ENCODE results near the gene DFFA. TPM values are rescaled to one million over a fixed set of nuclear protein-coding genes. Genes with fewer than 3 reads are reported as not detected.

Gene DFFA
- total RNA-seq, 3 donors from 2014 or later (not counting 1 experiment from before 2014, with no cell fraction given): 17.5 to 21.8 (median 21.5) TPM

- Histone ChIP-seq H3K27me3 (ENCODE audit: control insufficient read depth, insufficient read depth, low read length) (no peaks in the 10 kb centered on the region), H3K27ac (ENCODE audit: low read length) (peak overlapping the region; percentile 36), H3K36me3 (ENCODE audit: control insufficient read depth, insufficient read depth, low read length) (peaks cover 12% of the 10 kb centered on the region), H3K9me3 (ENCODE audit: control insufficient read depth, insufficient read depth, low read length) (no peaks in the 10 kb centered on the region), H3K4me1 (ENCODE audit: control insufficient read depth, insufficient read depth, low read length) (peaks cover 36% of the 10 kb centered on the region), H3K4me3 (ENCODE audit: low read length) (peak overlapping the region; percentile 82)
- ATAC-seq (peak in 1 of 3 donors; percentile 0), DNase-seq (peak in 1 of 2 donors; percentile 8)
- Mint-ChIP-seq H3K36me3 (peaks cover 7% of the 10 kb centered on the region), H3K9me3 (no peaks in the 10 kb centered on the region), H3K27me3 (ENCODE audit: low read depth in 2 of 2) (no peaks in the 10 kb centered on the region), H3K27ac (peak overlapping the region; percentile 86 to 93), H3K4me3 (peak overlapping the region; percentile 96), H3K4me1 (peaks cover 41 to 54% of the 10 kb centered on the region in 2 donors)
- 20% methylated on average over 22 of the region's 23 CpGs for WGBS (ENCODE audit: insufficient coverage)
- TF ChIP-seq CTCF (IDR thresholded peaks at IDR 0.05): no peak
- intact Hi-C loops (cut with micrococcal nuclease): loop anchor here (1.0 to 5.0 kb wide), 2 partner anchors 24 to 39 kb away; partner anchors contain the start of gene CENPS
Measured at GRCh38 chr1:10471411-10472219, 714 bp downstream of the DFFA start.

GRCh38 chr1:10470043-10470442 lies 2.3 kb downstream of the DFFA start:
- Histone ChIP-seq H3K27me3 (ENCODE audit: control insufficient read depth, insufficient read depth, low read length) (no peaks in the 10 kb centered on the region), H3K4me3 (ENCODE audit: low read length) (no peak overlapping the region), H3K27ac (ENCODE audit: low read length) (no peak overlapping the region), H3K4me1 (ENCODE audit: control insufficient read depth, insufficient read depth, low read length) (peaks cover 26% of the 10 kb centered on the region), H3K9me3 (ENCODE audit: control insufficient read depth, insufficient read depth, low read length) (no peaks in the 10 kb centered on the region), H3K36me3 (ENCODE audit: control insufficient read depth, insufficient read depth, low read length) (peaks cover 17% of the 10 kb centered on the region)
- 100% methylated on average over 2 of the region's 4 CpGs for WGBS (ENCODE audit: insufficient coverage)
- Mint-ChIP-seq H3K4me1 (peaks cover 26 to 38% of the 10 kb centered on the region in 2 donors), H3K36me3 (peaks cover 7% of the 10 kb centered on the region), H3K4me3 (no peak overlapping the region), H3K27ac (no peak overlapping the region), H3K9me3 (no peaks in the 10 kb centered on the region), H3K27me3 (ENCODE audit: low read depth in 2 of 2) (no peaks in the 10 kb centered on the region)
- ATAC-seq: no peak
- DNase-seq: no peak
- intact Hi-C loops (cut with micrococcal nuclease): loop anchor here (5.0 kb wide), 1 partner anchor 38 kb away; the partner anchor contains the start of gene CENPS
- no peak for TF ChIP-seq CTCF (IDR thresholded peaks at IDR 0.05)

- Histone ChIP-seq H3K27me3 (ENCODE audit: control insufficient read depth, insufficient read depth, low read length) (no peaks in the 10 kb centered on the region), H3K27ac (ENCODE audit: low read length) (no peak overlapping the region), H3K4me3 (ENCODE audit: low read length) (no peak overlapping the region), H3K9me3 (ENCODE audit: control insufficient read depth, insufficient read depth, low read length) (no peaks in the 10 kb centered on the region), H3K4me1 (ENCODE audit: control insufficient read depth, insufficient read depth, low read length) (peaks cover 10% of the 10 kb centered on the region), H3K36me3 (ENCODE audit: control insufficient read depth, insufficient read depth, low read length) (peaks cover 38% of the 10 kb centered on the region)
- Mint-ChIP-seq H3K27me3 (ENCODE audit: low read depth in 2 of 2) (no peaks in the 10 kb centered on the region), H3K4me3 (no peak overlapping the region), H3K27ac (no peak overlapping the region), H3K9me3 (no peaks in the 10 kb centered on the region), H3K4me1 (peaks cover 8 to 17% of the 10 kb centered on the region in 2 donors), H3K36me3 (peaks cover 7% of the 10 kb centered on the region)
- ATAC-seq: no peak
- 100% methylated on average over 2 of the region's 2 CpGs for WGBS (ENCODE audit: insufficient coverage)
- intact Hi-C loops (cut with micrococcal nuclease): no loop called here
- no peak for TF ChIP-seq CTCF (IDR thresholded peaks at IDR 0.05)
- no peak for DNase-seq
Measured at GRCh38 chr1:10467078-10467477, 5.3 kb downstream of the DFFA start.
